ENCODE measurements around the gene RANBP1. TPM values are rescaled to one million over a fixed set of nuclear protein-coding genes. Genes with fewer than 3 reads are reported as not detected.
"Not testable (repeated sequence)": the region's sequence is repeated elsewhere in the genome, so short reads cannot be mapped to it uniquely, and the experiment has no call there.

Gene RANBP1
- total RNA-seq, 1 donor from 2014 or later = 144 TPM

GRCh38 chr22:20158391-20159036 is 42.6 kb downstream of the RANBP1 start:
- Mint-ChIP-seq H3K27me3 (ENCODE audit: unreplicated experiment) (peaks cover 5% of the 10 kb centered on the region), H3K36me3 (ENCODE audit: unreplicated experiment) (no peaks in the 10 kb centered on the region), H3K27ac (ENCODE audit: unreplicated experiment) (peak overlapping the region; percentile 87), H3K4me1 (ENCODE audit: low read depth, unreplicated experiment) (peaks cover 11% of the 10 kb centered on the region), H3K9me3 (ENCODE audit: unreplicated experiment) (peaks cover 8% of the 10 kb centered on the region), H3K4me3 (ENCODE audit: unreplicated experiment) (peak overlapping the region; percentile 55)
- TF ChIP-seq, protein P1, sequence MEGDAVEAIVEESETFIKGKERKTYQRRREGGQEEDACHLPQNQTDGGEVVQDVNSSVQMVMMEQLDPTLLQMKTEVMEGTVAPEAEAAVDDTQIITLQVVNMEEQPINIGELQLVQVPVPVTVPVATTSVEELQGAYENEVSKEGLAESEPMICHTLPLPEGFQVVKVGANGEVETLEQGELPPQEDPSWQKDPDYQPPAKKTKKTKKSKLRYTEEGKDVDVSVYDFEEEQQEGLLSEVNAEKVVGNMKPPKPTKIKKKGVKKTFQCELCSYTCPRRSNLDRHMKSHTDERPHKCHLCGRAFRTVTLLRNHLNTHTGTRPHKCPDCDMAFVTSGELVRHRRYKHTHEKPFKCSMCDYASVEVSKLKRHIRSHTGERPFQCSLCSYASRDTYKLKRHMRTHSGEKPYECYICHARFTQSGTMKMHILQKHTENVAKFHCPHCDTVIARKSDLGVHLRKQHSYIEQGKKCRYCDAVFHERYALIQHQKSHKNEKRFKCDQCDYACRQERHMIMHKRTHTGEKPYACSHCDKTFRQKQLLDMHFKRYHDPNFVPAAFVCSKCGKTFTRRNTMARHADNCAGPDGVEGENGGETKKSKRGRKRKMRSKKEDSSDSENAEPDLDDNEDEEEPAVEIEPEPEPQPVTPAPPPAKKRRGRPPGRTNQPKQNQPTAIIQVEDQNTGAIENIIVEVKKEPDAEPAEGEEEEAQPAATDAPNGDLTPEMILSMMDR (IDR thresholded peaks at IDR 0.05; ENCODE audit: partially characterized antibody, unreplicated experiment) = no peak
- DNase-seq = no peak

GRCh38 chr22:20159076-20159475 is 43.2 kb downstream of the RANBP1 start:
- H3K4me1 Mint-ChIP-seq (ENCODE audit: low read depth, unreplicated experiment) = peaks cover 7% of the 10 kb centered on the region
- H3K4me3 Mint-ChIP-seq (ENCODE audit: unreplicated experiment) = peak overlapping the region; percentile 55
- DNase-seq = peak; percentile 75
- H3K9me3 Mint-ChIP-seq (ENCODE audit: unreplicated experiment) = peaks cover 8% of the 10 kb centered on the region
- peak overlapping the region; percentile 87 for H3K27ac Mint-ChIP-seq (ENCODE audit: unreplicated experiment)
- H3K27me3 Mint-ChIP-seq (ENCODE audit: unreplicated experiment) = peaks cover 5% of the 10 kb centered on the region
- TF ChIP-seq, protein P1 (IDR thresholded peaks at IDR 0.05; ENCODE audit: partially characterized antibody, unreplicated experiment) = no peak
- no peaks in the 10 kb centered on the region for H3K36me3 Mint-ChIP-seq (ENCODE audit: unreplicated experiment)

GRCh38 chr22:20159531-20159930 is 43.6 kb downstream of the RANBP1 start:
- not testable (repeated sequence) for H3K27me3 Mint-ChIP-seq (ENCODE audit: unreplicated experiment); DNase-seq; H3K4me3 Mint-ChIP-seq (ENCODE audit: unreplicated experiment); H3K4me1 Mint-ChIP-seq (ENCODE audit: low read depth, unreplicated experiment); H3K9me3 Mint-ChIP-seq (ENCODE audit: unreplicated experiment); H3K36me3 Mint-ChIP-seq (ENCODE audit: unreplicated experiment)
- H3K27ac Mint-ChIP-seq (ENCODE audit: unreplicated experiment) = peak overlapping the region; percentile 70

DNA sequence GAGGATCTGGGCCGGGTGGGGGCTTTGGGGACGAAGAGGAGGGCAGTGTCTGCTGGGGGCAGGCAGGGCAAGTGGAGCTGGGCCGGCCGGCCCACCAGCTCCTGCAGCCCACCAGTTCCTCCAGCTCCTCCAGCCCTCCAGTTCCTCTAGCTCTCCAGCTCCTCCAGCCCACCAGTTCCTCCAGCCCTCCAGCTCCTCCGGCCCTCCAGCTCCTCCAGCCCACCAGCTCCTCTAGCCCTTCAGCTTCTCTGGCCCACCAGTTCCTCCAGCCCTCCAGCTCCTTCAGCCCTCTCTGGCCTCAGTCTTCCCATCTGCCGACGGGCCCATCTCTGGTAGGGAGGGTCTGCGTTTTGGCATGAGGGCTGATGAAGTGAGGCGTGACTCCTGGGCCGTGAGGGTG is 44.1 kb downstream of the RANBP1 start:
- Mint-ChIP-seq H3K36me3 (ENCODE audit: unreplicated experiment) (no peaks in the 10 kb centered on the region), H3K4me1 (ENCODE audit: low read depth, unreplicated experiment) (peaks cover 5% of the 10 kb centered on the region), H3K27me3 (ENCODE audit: unreplicated experiment) (peaks cover 7% of the 10 kb centered on the region), H3K27ac (ENCODE audit: unreplicated experiment) (no peak overlapping the region), H3K4me3 (ENCODE audit: unreplicated experiment) (no peak overlapping the region), H3K9me3 (ENCODE audit: unreplicated experiment) (peaks cover 8% of the 10 kb centered on the region)
- DNase-seq = no peak
- TF ChIP-seq, protein P1 (IDR thresholded peaks at IDR 0.05; ENCODE audit: partially characterized antibody, unreplicated experiment) = no peak

- DNase-seq = no peak
- H3K36me3 Mint-ChIP-seq (ENCODE audit: unreplicated experiment) = no peaks in the 10 kb centered on the region
- peaks cover under 1% of the 10 kb centered on the region for H3K9me3 Mint-ChIP-seq (ENCODE audit: unreplicated experiment)
- peaks cover 2% of the 10 kb centered on the region for H3K27me3 Mint-ChIP-seq (ENCODE audit: unreplicated experiment)
- H3K4me1 Mint-ChIP-seq (ENCODE audit: low read depth, unreplicated experiment) = no peaks in the 10 kb centered on the region
- no peak overlapping the region for H3K27ac Mint-ChIP-seq (ENCODE audit: unreplicated experiment)
- TF ChIP-seq, protein P1 (IDR thresholded peaks at IDR 0.05; ENCODE audit: partially characterized antibody, unreplicated experiment) = no peak
- no peak overlapping the region for H3K4me3 Mint-ChIP-seq (ENCODE audit: unreplicated experiment)
Observed at GRCh38 chr22:20164863-20165262, 49.0 kb downstream of the RANBP1 start.

Measured in glutamatergic neuron (in vitro differentiated cells).